ENCODE measurements around the gene SLC17A2.

Gene SLC17A2

DNA sequence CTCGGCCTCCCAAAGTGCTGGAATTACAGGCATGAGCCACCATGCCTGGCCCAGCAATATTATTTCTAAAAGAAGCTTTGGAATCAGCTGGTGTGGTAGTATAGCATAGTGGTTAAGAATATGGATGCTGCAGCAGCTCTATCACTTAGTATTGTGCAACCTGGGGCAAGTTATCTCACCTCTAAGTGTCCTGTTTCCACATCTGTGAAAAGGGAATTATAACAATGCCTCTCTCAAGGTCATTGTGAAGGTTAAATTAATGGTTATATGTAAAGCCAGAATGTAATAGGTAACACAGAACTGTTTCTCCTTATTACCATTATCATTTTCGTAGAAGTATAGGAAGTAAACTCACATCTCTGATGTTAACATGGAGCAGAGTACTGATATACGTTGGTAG lies 14.2 kb downstream of the SLC17A2 start:
- Histone ChIP-seq H2AK5ac (ENCODE audit: low read length, severe bottlenecking) (no peak overlapping the region), H3K9ac (ENCODE audit: low read length) (no peak overlapping the region), H2BK120ac (ENCODE audit: low read depth, low read length) (no peak overlapping the region), H3K36me3 (ENCODE audit: control insufficient read depth in 1 of 2, insufficient read depth in 2 of 2, low read depth in 1 of 2, low read length in 2 of 2) (no peaks in the 10 kb centered on the region), H3K9me3 (ENCODE audit: control insufficient read depth, low read length) (no peaks in the 10 kb centered on the region), H2BK5ac (ENCODE audit: low read depth, low read length, poor library complexity, severe bottlenecking) (no peak overlapping the region), H3K27me3 (ENCODE audit: control insufficient read depth in 1 of 2, insufficient read depth in 1 of 2, low read length in 2 of 2) (no peaks in the 10 kb centered on the region), H2AFZ (ENCODE audit: low read depth, low read length) (no peak overlapping the region), H2BK15ac (ENCODE audit: low read depth, poor library complexity, severe bottlenecking) (no peak overlapping the region), H3K23ac (ENCODE audit: low read length in 2 of 2) (no peak overlapping the region), H3K4ac (ENCODE audit: low read depth in 1 of 2, low read length in 2 of 2) (no peak overlapping the region), H3K4me3 (ENCODE audit: insufficient read depth in 1 of 2, low read depth in 1 of 2, low read length in 2 of 2) (no peak overlapping the region), H2BK12ac (ENCODE audit: low read length in 2 of 2) (no peak overlapping the region), H3K27ac (ENCODE audit: low read length, poor library complexity, severe bottlenecking) (no peak overlapping the region), H3K4me2 (ENCODE audit: low read length, poor library complexity, severe bottlenecking) (no peak overlapping the region), H4K91ac (ENCODE audit: low read length) (no peak overlapping the region), H3K4me1 (ENCODE audit: control insufficient read depth, insufficient read depth, low read depth, low read length) (no peaks in the 10 kb centered on the region), H3K18ac (ENCODE audit: low read depth in 1 of 2, low read length in 2 of 2) (no peak overlapping the region), H4K8ac (ENCODE audit: low read length) (no peak overlapping the region), H3K14ac (ENCODE audit: low read length in 2 of 2) (no peak overlapping the region), H3K79me1 (replicated peaks; ENCODE audit: low read length, poor library complexity, severe bottlenecking) (no peaks in the 10 kb centered on the region)
- 62% methylated on average over 3 of the region's 3 CpGs for WGBS
- DNase-seq = no peak

DNA sequence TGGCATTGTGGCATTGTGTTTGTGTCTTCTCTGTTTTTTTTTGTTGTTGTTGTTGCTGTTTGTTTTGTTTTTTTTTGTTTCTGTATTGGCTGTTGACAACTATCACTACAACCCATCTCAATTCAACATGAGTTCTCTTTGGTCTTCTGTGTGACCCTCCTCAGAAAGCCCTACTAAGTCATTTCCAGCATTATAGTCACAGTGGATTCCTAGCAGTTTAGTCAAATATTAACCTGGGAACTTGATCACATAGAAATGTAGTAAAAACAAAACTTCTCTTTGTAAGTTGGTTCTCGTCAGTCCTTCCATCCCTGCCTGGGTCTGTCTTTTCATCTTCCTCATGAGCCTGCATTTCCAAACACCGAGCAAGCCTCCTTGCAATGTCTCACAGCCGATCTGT lies 16.8 kb downstream of the SLC17A2 start:
- DNase-seq = no peak
- Histone ChIP-seq H3K4me2 (ENCODE audit: low read length, poor library complexity, severe bottlenecking) (no peak overlapping the region), H3K14ac (ENCODE audit: low read length in 2 of 2) (no peak overlapping the region), H2AK5ac (ENCODE audit: low read length, severe bottlenecking) (no peak overlapping the region), H3K23ac (ENCODE audit: low read length in 2 of 2) (no peak overlapping the region), H3K4ac (ENCODE audit: low read depth in 1 of 2, low read length in 2 of 2) (no peak overlapping the region), H4K91ac (ENCODE audit: low read length) (no peak overlapping the region), H2BK5ac (ENCODE audit: low read depth, low read length, poor library complexity, severe bottlenecking) (no peak overlapping the region), H3K9me3 (ENCODE audit: control insufficient read depth, low read length) (no peaks in the 10 kb centered on the region), H3K4me3 (ENCODE audit: insufficient read depth in 1 of 2, low read depth in 1 of 2, low read length in 2 of 2) (no peak overlapping the region), H3K27me3 (ENCODE audit: control insufficient read depth in 1 of 2, insufficient read depth in 1 of 2, low read length in 2 of 2) (no peaks in the 10 kb centered on the region), H2AFZ (ENCODE audit: low read depth, low read length) (no peak overlapping the region), H3K36me3 (ENCODE audit: control insufficient read depth in 1 of 2, insufficient read depth in 2 of 2, low read depth in 1 of 2, low read length in 2 of 2) (no peaks in the 10 kb centered on the region), H3K9ac (ENCODE audit: low read length) (no peak overlapping the region), H3K18ac (ENCODE audit: low read depth in 1 of 2, low read length in 2 of 2) (no peak overlapping the region), H2BK15ac (ENCODE audit: low read depth, poor library complexity, severe bottlenecking) (no peak overlapping the region), H3K4me1 (ENCODE audit: control insufficient read depth, insufficient read depth, low read depth, low read length) (no peaks in the 10 kb centered on the region), H4K8ac (ENCODE audit: low read length) (no peak overlapping the region), H3K27ac (ENCODE audit: low read length, poor library complexity, severe bottlenecking) (peak overlapping the region; percentile 56), H2BK12ac (ENCODE audit: low read length in 2 of 2) (no peak overlapping the region), H2BK120ac (ENCODE audit: low read depth, low read length) (no peak overlapping the region), H3K79me1 (replicated peaks; ENCODE audit: low read length, poor library complexity, severe bottlenecking) (no peaks in the 10 kb centered on the region)
- WGBS = 93% methylated on average over 1 of the region's 3 CpGs

DNA sequence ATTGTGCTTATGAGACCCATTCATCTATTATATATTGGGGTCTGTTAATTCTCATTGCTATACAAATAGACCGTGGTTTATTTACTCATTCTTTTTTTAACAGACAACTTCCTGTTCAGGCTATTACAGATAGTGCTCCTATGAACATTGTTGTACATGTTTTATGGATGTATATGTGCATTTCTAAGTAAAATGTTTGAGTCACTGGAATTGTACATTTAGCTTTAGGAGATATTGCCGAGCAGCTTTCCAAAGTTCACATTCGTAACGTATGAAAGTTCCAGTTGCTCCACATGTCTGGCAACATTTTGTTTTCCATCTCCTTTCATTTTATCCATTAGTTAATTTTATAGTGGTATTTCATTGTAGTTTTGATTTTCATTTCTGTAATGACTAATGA lies 19.1 kb downstream of the SLC17A2 start:
- Histone ChIP-seq H2BK15ac (ENCODE audit: low read depth, poor library complexity, severe bottlenecking) (no peak overlapping the region), H2BK5ac (ENCODE audit: low read depth, low read length, poor library complexity, severe bottlenecking) (no peak overlapping the region), H4K91ac (ENCODE audit: low read length) (no peak overlapping the region), H3K18ac (ENCODE audit: low read depth in 1 of 2, low read length in 2 of 2) (no peak overlapping the region), H3K14ac (ENCODE audit: low read length in 2 of 2) (no peak overlapping the region), H3K4ac (ENCODE audit: low read depth in 1 of 2, low read length in 2 of 2) (no peak overlapping the region), H3K4me2 (ENCODE audit: low read length, poor library complexity, severe bottlenecking) (no peak overlapping the region), H2AFZ (ENCODE audit: low read depth, low read length) (no peak overlapping the region), H3K9ac (ENCODE audit: low read length) (no peak overlapping the region), H2BK120ac (ENCODE audit: low read depth, low read length) (no peak overlapping the region), H3K9me3 (ENCODE audit: control insufficient read depth, low read length) (no peaks in the 10 kb centered on the region), H2AK5ac (ENCODE audit: low read length, severe bottlenecking) (no peak overlapping the region), H3K27me3 (ENCODE audit: control insufficient read depth in 1 of 2, insufficient read depth in 1 of 2, low read length in 2 of 2) (no peaks in the 10 kb centered on the region), H3K27ac (ENCODE audit: low read length, poor library complexity, severe bottlenecking) (no peak overlapping the region), H4K8ac (ENCODE audit: low read length) (no peak overlapping the region), H3K23ac (ENCODE audit: low read length in 2 of 2) (no peak overlapping the region), H3K4me3 (ENCODE audit: insufficient read depth in 1 of 2, low read depth in 1 of 2, low read length in 2 of 2) (no peak overlapping the region), H3K36me3 (ENCODE audit: control insufficient read depth in 1 of 2, insufficient read depth in 2 of 2, low read depth in 1 of 2, low read length in 2 of 2) (no peaks in the 10 kb centered on the region), H2BK12ac (ENCODE audit: low read length in 2 of 2) (no peak overlapping the region), H3K79me1 (replicated peaks; ENCODE audit: low read length, poor library complexity, severe bottlenecking) (no peaks in the 10 kb centered on the region), H3K4me1 (ENCODE audit: control insufficient read depth, insufficient read depth, low read depth, low read length) (no peaks in the 10 kb centered on the region)
- no peak for DNase-seq
- WGBS = 100% methylated on average over 1 of the region's 4 CpGs

GRCh38 chr6:25907475-25908014 lies 22.9 kb downstream of the SLC17A2 start:
- H3K79me1 ChIP-seq (replicated peaks; ENCODE audit: low read length, poor library complexity, severe bottlenecking) = no peaks in the 10 kb centered on the region
- H2AK5ac ChIP-seq (ENCODE audit: low read length, severe bottlenecking) = no peak overlapping the region
- no peak overlapping the region for H2BK120ac ChIP-seq (ENCODE audit: low read depth, low read length)

More at GRCh38 chr6:25907475-25908014, 22.9 kb downstream of the SLC17A2 start:
- no peak overlapping the region for H3K18ac ChIP-seq (ENCODE audit: low read depth in 1 of 2, low read length in 2 of 2)
- H3K4me1 ChIP-seq (ENCODE audit: control insufficient read depth, insufficient read depth, low read depth, low read length) = no peaks in the 10 kb centered on the region
- H3K9ac ChIP-seq (ENCODE audit: low read length) = no peak overlapping the region
- no peak overlapping the region for H3K4me3 ChIP-seq (ENCODE audit: insufficient read depth in 1 of 2, low read depth in 1 of 2, low read length in 2 of 2)
- H3K4ac ChIP-seq (ENCODE audit: low read depth in 1 of 2, low read length in 2 of 2) = no peak overlapping the region
- H3K4me2 ChIP-seq (ENCODE audit: low read length, poor library complexity, severe bottlenecking) = no peak overlapping the region
- no peak overlapping the region for H4K91ac ChIP-seq (ENCODE audit: low read length)
- H3K36me3 ChIP-seq (ENCODE audit: control insufficient read depth in 1 of 2, insufficient read depth in 2 of 2, low read depth in 1 of 2, low read length in 2 of 2) = no peaks in the 10 kb centered on the region
- H2AFZ ChIP-seq (ENCODE audit: low read depth, low read length) = no peak overlapping the region
- H3K23ac ChIP-seq (ENCODE audit: low read length in 2 of 2) = no peak overlapping the region
- DNase-seq = no peak
- no peaks in the 10 kb centered on the region for H3K9me3 ChIP-seq (ENCODE audit: control insufficient read depth, low read length)
- H3K14ac ChIP-seq (ENCODE audit: low read length in 2 of 2) = no peak overlapping the region
- 0% methylated on average over 1 of the region's 1 CpG for WGBS
- H2BK15ac ChIP-seq (ENCODE audit: low read depth, poor library complexity, severe bottlenecking) = no peak overlapping the region
- H3K27ac ChIP-seq (ENCODE audit: low read length, poor library complexity, severe bottlenecking) = no peak overlapping the region
- H2BK5ac ChIP-seq (ENCODE audit: low read depth, low read length, poor library complexity, severe bottlenecking) = no peak overlapping the region
- H3K27me3 ChIP-seq (ENCODE audit: control insufficient read depth in 1 of 2, insufficient read depth in 1 of 2, low read length in 2 of 2) = no peaks in the 10 kb centered on the region
- H4K8ac ChIP-seq (ENCODE audit: low read length) = no peak overlapping the region
- no peak overlapping the region for H2BK12ac ChIP-seq (ENCODE audit: low read length in 2 of 2)

Data from mesenchymal stem cell (in vitro differentiated cells and primary cell).